KMS-11 (cell line): ENCODE data around the gene IL17C.
A peak's percentile ranks its signal among the peaks of the same experiment; 100 is the strongest.

Experiments
- H2AFZ ChIP-seq: fragments of 200-600 bp; sonication (generic); 2 replicates; pipeline ENCODE4 v1.6.1; 2016; ENCODE audit warnings: antibody characterized with exemption, mixed run types, low read depth
- H3K27ac ChIP-seq: fragments of 200-600 bp; sonication (generic); 2 replicates; pipeline ENCODE4 v1.6.1; 2016; ENCODE audit warnings: mild to moderate bottlenecking, mixed run types
- H3K27me3 ChIP-seq: fragments of 200-600 bp; sonication (generic); 2 replicates; pipeline ENCODE4 v1.6.1; 2017; ENCODE audit warnings: mild to moderate bottlenecking, low read depth, mixed run types, moderate library complexity; ENCODE audit not compliant: insufficient read depth
- H3K36me3 ChIP-seq: fragments of 200-600 bp; sonication (generic); 2 replicates; pipeline ENCODE4 v1.6.1; 2017; ENCODE audit warnings: mild to moderate bottlenecking, mixed run types; ENCODE audit not compliant: insufficient read depth
- H3K4me1 ChIP-seq: fragments of 200-600 bp; sonication (generic); 2 replicates; pipeline ENCODE4 v1.6.1; 2016; ENCODE audit warnings: mild to moderate bottlenecking, low read depth, mixed run types; ENCODE audit not compliant: poor library complexity, severe bottlenecking
- H3K4me2 ChIP-seq: fragments of 200-600 bp; sonication (generic); 2 replicates; pipeline ENCODE4 v1.7.0; 2016; ENCODE audit warnings: mild to moderate bottlenecking, mixed run types
- H3K4me3 ChIP-seq: fragments of 200-600 bp; sonication (generic); IDR thresholded peaks from 2 replicates; pipeline ENCODE4 v1.6.1; 2017; ENCODE audit warnings: low read depth, low read length, mixed read lengths; ENCODE audit not compliant: insufficient read depth
- H3K79me2 ChIP-seq: fragments of 200-600 bp; sonication (generic); 2 replicates; pipeline ENCODE4 v1.6.1; 2016; ENCODE audit warnings: low read depth, mixed run types; ENCODE audit not compliant: insufficient read depth
- H3K9ac ChIP-seq: fragments of 200-600 bp; sonication (generic); 2 replicates; pipeline ENCODE4 v1.6.1; 2016; ENCODE audit warnings: mild to moderate bottlenecking, mixed run types
- H4K20me1 ChIP-seq: fragments of 200-600 bp; sonication (generic); 2 replicates; pipeline ENCODE4 v1.6.1; 2016; ENCODE audit warnings: mild to moderate bottlenecking, mixed run types; ENCODE audit not compliant: insufficient read depth
- TF ChIP-seq, protein P1 (sequence below): fragments of 200-600 bp; sonication (generic); conservative IDR thresholded peaks from 2 replicates; pipeline ENCODE4 v1.6.1; 2017; ENCODE audit warnings: low read depth, mild to moderate bottlenecking, antibody characterized with exemption, low read length, moderate library complexity, mixed read lengths

IL17C gene

GRCh38 chr16:88658714-88659113 lies 20.3 kb downstream of the IL17C start:
- H3K4me2 ChIP-seq, result no peak overlapping the region
- H3K36me3 ChIP-seq, result no peaks in the 10 kb centered on the region
- H3K4me1 ChIP-seq, result peaks cover 6% of the 10 kb centered on the region
- no peaks in the 10 kb centered on the region for H4K20me1 ChIP-seq
- H3K9ac ChIP-seq, result no peak overlapping the region
- H2AFZ ChIP-seq, result no peak overlapping the region
- H3K4me3 ChIP-seq, result no peak overlapping the region
- H3K27me3 ChIP-seq, result no peaks in the 10 kb centered on the region
- TF ChIP-seq, protein P1, sequence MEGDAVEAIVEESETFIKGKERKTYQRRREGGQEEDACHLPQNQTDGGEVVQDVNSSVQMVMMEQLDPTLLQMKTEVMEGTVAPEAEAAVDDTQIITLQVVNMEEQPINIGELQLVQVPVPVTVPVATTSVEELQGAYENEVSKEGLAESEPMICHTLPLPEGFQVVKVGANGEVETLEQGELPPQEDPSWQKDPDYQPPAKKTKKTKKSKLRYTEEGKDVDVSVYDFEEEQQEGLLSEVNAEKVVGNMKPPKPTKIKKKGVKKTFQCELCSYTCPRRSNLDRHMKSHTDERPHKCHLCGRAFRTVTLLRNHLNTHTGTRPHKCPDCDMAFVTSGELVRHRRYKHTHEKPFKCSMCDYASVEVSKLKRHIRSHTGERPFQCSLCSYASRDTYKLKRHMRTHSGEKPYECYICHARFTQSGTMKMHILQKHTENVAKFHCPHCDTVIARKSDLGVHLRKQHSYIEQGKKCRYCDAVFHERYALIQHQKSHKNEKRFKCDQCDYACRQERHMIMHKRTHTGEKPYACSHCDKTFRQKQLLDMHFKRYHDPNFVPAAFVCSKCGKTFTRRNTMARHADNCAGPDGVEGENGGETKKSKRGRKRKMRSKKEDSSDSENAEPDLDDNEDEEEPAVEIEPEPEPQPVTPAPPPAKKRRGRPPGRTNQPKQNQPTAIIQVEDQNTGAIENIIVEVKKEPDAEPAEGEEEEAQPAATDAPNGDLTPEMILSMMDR, result no peak
- H3K27ac ChIP-seq, result no peak overlapping the region
- H3K79me2 ChIP-seq, result peaks cover 10% of the 10 kb centered on the region; the same call in 1 of the 2 replicates

GRCh38 chr16:88659160-88659559 lies 20.8 kb downstream of the IL17C start:
- H4K20me1 ChIP-seq, result no peaks in the 10 kb centered on the region
- H3K27me3 ChIP-seq, result no peaks in the 10 kb centered on the region
- peaks cover 10% of the 10 kb centered on the region for H3K4me1 ChIP-seq
- H3K4me3 ChIP-seq, result no peak overlapping the region
- no peak overlapping the region for H3K9ac ChIP-seq
- H2AFZ ChIP-seq, result no peak overlapping the region
- TF ChIP-seq, protein P1, result no peak
- no peak overlapping the region for H3K27ac ChIP-seq
- no peaks in the 10 kb centered on the region for H3K36me3 ChIP-seq
- H3K79me2 ChIP-seq, result peaks cover 10% of the 10 kb centered on the region; the same call in 1 of the 2 replicates
- H3K4me2 ChIP-seq, result no peak overlapping the region

DNA sequence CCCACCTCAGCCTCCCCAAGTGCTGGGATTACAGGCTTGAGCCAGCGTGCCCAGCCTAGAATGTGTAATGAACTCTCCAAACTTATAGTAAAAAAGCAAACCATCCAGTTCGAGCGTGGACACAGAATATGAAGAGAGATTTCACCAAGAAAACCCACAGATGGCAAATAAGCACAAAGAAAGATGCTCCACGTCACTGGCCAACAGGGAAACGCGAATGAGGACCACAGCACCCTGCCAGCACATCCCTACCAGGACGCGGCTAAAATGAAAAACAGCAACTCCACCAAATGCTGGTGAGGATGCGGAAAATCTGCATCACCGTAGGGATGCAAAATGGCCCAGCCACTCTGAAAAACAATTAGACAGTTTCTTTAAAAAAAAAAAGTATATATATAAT lies 23.1 kb downstream of the IL17C start:
- Histone ChIP-seq H3K79me2 (peaks cover 10% of the 10 kb centered on the region; the same call in 1 of the 2 replicates), H4K20me1 (no peaks in the 10 kb centered on the region), H3K27me3 (no peaks in the 10 kb centered on the region), H3K4me2 (no peak overlapping the region), H3K27ac (no peak overlapping the region), H2AFZ (no peak overlapping the region), H3K9ac (no peak overlapping the region), H3K4me1 (peaks cover 11% of the 10 kb centered on the region), H3K36me3 (no peaks in the 10 kb centered on the region), H3K4me3 (no peak overlapping the region)
- TF ChIP-seq, protein P1, result no peak

DNA sequence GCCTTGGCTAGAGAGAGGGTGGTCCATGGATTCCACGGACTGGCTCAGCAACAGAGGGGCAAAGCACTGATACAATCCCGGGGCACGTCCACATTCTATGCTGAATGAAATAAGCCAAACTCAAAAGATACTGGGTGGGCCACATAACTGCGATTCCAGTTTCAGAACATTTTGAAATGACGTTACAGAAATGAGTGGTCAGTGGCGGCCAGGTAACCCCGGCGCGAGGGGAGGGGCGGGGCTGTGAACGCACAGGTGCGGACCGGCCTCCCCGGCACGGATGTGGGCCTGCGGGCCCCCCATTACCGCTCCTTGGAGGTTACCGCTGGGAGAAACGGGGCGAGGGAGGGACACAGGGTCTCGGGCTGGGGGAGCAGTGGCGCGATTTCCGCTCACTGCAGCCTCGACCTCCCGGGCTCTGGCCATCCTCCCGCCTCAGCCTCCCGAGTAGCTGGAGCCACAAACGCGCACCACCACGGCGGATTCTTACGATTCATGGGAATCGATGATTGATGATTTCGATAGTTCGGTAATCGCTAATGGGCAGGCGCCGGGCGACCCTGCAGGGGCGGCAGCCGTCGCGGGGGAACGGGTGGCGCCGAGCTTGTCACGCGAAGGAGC lies 24.0 kb downstream of the IL17C start:
- H3K79me2 ChIP-seq, result peaks cover 10% of the 10 kb centered on the region; the same call in 1 of the 2 replicates
- H3K36me3 ChIP-seq, result no peaks in the 10 kb centered on the region
- TF ChIP-seq, protein P1, result no peak
- H3K9ac ChIP-seq, result peak overlapping the region; percentile 63
- no peaks in the 10 kb centered on the region for H3K27me3 ChIP-seq
- peak overlapping the region; percentile 88 for H2AFZ ChIP-seq
- peaks cover 11% of the 10 kb centered on the region for H3K4me1 ChIP-seq
- no peaks in the 10 kb centered on the region for H4K20me1 ChIP-seq
- no peak overlapping the region for H3K27ac ChIP-seq
- peak overlapping the region; percentile 87 for H3K4me2 ChIP-seq
- no peak overlapping the region for H3K4me3 ChIP-seq
